Stimulated activated CD4-positive, alpha-beta T cell treated with anti-CD3 and anti-CD28 coated beads, Interleukin-15, amount 100 ng/mL, for 48 hours (primary cell): Measurements from ENCODE around the gene ASTN2.

ENCODE experiments used
- DNase-seq, 2 donors: peaks; one replicate each; pipeline ENCODE4 v3.0.0-alpha.2; 2020; ENCODE audit warnings: low read depth in 2 of 2

The ASTN2 gene

DNA sequence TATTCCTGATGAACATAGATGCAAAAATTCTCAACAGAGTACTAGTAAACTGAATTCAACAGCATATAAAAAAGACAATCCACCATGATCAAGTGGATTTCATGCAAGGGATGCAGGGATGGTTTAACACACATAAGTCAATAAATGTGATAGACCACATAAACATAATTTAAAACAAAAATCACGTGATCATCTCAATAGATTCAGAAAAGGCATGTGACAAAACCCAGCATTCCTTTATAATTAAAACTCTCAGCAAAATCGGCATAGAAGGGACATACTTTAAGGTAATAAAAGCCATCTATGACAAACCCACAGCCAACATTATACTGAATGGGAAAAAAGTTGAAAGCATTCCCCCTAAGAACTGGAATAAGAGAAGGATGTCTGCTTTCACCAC is 894.6 kb downstream of the ASTN2 start:
- no peak for DNase-seq

DNA sequence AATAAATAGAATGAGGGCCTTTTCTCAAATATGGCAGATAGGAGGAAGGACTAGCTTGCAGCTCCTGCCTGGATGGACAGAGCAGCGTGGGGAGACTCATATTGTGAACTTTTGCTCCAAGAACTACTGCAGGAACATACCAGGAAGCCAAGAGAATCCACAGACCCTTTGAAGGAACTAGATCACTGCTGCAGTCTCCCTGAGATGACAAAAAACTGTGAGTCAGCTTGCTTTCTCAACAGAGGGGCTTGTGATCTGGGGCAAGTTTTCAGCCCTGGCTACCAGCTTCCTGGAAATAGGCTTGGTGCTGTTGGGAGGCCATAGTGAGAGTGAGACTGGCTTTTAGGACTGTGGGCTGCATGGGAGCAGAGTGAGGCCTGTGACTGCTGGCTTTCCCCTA is 898.4 kb downstream of the ASTN2 start:
- DNase-seq: no peak

DNA sequence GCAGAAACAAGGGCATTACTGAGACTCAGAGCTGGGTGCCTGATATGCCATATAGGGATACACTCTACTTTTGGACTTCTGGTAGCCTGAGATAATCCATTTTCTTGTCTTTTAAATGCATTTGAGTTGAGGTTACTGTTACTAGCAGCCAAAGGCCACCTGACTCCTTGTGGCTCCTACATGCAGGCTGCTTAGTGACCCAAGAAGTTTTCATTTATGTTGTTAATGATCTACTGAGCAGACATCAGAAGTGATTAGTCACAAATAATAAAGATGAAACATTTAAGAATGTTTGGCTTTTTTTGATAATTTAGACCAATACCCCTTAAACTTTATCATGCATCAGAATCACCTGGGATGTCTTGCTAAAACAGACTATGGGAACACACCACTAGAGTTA is 899.3 kb downstream of the ASTN2 start:
- DNase-seq: no peak

DNA sequence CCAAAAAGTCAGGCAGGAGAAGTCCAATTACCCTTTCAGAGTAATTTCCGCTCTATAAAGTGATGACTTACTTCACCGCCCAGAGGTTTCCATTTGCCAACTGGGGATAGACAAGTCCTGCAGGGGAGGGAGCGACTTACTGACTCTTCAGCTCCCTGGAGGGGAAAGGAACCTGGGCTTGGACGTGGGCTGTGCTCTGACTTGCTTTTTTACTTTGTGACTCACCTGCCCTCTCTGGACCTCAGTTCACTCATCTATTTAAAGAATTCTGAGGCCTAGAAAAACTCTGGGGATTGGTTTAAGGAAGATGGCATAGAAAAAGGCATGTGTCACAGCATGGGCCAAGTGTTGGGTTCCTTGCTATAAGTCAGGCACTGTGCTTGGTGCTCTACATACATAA is 908.2 kb downstream of the ASTN2 start:
- no peak for DNase-seq

DNA sequence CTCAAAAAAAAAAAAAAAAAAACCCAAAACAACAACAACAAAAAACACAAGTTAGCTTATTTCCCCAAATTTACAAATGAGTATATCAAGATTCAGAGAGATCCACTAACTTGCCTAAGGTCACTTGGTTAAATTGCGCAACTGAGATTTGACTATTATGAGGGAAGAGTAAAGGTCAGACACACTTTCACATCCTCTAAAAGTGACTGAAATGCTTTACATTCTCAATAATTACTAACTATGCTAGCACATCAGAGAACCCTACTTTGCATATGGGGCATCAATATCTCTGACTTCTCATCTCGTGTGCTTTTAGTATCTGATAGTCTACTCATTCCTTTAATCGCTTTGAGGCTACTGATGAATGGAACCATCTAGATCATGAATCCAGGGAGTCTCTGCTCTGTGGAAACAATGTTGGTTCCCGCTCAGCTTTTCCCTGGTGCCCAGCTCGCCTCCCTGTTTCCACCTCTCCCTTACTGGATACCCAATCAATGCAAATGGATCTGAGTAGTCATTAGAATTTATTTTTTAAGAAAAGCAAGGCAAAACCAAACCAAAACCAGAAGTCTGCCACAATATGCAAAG is 909.9 kb downstream of the ASTN2 start:
- no peak for DNase-seq

DNA sequence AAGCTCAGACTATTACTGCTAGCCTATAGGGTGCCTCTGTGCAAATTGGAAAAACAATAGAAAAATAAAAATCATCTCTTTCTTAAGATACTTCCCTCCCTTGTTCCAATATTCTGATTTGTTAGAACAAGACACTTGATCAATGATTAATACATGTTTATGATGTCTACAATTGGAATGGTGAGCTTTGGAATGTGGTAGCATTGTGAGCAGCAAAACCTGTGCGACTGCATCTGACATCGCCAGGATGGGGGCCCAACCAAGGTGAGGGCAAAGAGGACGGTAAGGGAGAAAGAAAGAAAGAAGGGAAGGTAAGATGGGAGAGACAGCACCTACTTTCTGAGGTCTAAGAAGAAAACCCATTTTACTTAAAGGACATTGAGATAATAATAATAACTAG is 910.8 kb downstream of the ASTN2 start:
- DNase-seq: no peak

DNA sequence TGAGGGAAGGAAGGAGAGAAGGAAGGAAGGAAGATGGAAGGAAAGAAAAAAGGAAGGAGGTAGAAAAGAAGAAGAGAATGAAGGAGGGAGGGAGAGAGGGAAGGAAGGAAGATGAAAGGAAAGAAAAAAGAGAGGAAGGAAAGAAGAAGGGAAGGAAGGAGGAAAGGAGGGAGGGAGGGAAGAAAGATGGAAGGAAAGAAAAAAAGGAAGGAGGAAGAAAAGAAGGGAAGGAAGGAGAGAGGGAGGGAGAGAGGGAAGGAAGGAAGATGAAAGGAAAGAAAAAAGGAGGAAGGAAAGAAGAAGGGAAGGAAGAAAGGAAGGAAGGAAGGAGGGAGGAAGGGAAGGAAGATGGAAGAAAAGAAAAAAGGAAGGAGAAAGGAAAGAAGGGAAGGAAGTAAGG is 912.1 kb downstream of the ASTN2 start:
- no peak for DNase-seq

DNA sequence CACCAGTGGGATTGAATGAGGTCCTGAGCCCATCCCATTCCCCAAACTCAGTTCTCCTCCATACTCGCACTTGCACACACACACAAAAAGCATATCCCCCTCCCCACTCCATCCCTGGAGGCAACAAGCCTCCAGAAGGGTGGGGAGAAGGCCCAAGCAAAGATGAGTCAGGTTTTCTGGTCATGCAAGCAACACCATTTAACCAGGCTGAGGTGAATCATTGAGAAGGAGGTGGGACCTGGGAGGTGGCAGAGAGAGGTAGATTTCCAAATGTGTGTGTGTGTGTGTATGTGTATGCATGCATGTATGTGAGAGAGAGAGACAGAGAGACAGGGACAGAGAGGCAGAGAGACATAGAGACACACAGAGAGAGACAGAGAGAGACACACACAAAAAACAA is 913.0 kb downstream of the ASTN2 start:
- no peak for DNase-seq

DNA sequence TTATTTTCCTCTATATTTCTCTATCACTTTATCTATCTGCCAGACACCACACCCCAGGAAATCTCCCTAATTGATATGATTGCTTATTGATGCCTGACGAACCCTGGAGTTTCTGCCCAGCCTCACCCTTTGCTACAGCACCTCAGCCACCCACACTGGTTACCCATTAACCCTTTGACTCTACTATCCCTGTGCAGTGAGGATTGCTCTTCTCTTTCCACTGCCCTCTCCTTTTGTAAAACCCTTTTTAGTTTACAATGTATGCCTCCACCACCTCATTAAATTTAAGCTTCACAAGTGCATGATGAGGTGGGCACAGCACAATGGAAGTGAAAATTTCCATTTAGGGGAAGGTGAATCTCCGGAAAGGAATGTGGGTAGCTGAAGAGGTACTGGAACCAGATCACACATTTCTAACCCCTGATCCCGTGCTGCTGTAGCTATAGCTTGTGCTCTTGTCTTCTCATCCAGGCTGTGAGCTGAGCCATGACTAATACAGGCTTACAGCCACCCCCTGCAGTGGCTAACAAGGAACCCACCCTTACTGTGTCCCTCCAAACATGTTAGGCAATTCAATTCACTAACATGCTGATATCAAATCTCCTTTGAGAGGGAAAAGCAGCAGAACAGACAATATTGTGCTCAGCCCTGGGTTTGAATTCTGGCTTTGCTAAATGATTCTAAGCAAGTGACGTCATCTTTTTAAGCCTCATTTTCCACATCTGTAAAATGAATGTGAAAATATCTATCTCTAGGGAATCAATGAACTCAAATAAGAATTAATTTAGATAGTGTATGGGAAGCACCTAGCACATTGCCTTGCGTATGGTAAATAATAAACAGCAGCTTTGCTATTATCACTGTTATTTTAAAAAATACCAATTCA is 914.6 kb downstream of the ASTN2 start:
- DNase-seq: no peak

DNA sequence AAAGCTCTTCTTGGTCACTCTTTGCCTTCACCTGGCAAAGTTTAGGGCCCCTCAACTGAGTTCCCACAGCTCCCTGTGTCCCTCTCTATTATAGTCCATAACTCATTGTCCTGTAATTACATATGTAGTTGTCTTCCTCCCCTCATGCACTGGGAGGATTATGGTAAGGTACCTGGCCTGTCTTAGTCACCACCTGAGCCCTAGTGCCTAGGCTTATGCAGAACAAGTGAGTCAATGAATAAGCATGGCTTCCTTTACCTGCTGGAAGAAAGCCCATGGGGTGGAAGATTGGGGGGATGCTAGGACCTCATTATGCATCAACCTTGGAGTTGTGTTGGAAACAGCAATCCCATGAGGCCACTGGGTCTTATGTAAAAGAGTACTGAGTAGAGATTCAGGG is 915.4 kb downstream of the ASTN2 start:
- DNase-seq: no peak

DNA sequence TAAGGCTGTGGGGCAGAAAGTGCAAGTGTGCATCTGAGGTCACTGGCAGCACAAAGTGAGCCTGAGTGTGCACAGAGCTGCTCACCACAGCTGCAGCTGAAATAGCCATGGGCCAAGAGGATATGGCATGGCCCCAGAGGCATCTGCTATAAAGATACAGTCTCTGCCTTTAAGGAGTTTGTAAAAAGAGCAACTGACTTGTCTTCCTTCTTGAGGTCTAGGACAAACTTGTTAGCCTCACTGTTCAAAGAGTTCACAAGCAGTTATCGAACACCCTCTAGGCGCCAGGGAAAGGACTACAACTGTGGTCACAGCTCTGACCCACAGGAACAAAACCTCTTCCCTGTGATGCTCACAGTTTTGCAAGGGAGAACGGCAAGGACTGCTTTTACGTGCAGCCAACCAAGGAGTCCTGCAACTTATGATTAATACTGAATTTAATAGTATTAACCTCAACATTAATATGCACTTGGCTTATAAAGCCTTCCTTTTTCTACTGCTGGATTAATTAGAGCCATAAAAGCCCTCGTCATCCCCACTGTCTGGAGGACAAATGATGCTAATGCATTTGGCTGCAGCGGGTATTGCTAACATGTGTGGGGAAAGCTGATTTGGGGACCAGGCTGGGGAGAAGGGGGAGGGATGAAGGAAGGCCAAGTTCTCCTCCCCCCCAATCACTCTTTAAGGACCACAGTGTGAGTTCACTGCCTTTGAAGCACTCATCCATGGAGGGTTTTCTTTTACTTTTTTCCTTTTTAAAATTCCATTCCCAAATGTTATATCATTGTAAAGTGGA is 917.6 kb downstream of the ASTN2 start:
- no peak for DNase-seq

DNA sequence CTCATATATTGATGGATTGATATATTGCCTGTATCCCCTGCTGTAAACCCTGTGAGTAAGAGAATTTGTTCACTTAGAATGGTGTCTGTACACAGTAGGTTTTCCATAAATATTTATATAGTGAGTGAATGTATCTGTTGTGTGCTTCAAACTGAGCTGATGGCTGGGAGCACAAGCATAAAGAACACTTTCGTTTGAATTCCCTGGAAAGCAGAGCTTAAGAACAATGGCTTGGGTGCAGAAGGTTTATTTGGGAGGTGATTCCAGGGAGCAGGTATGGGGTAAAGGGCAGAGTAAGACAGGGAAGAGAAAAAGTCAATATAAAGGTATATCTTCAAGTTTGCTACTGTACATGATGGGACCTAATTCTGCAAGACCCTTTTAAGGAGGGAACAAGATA is 918.7 kb downstream of the ASTN2 start:
- no peak for DNase-seq

DNA sequence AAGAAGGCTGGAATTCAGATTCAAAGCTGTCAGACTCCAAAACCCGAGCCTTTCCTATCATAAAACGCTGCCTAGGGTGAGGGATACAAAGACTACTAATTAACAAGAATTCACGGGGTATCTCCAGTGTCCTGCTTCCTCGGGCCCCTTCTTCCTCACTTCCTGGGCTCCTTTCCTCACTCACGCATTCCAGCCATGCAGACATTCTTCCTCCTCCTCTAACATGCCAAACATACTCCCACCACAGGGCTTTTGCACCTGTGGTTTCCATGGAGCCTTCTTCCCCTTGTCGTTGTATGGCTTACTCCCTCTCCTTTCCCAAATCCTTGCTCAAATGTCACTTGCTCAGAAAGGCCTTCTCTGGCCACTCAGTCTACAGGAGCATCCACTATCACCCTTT is 919.1 kb downstream of the ASTN2 start:
- no peak for DNase-seq

DNA sequence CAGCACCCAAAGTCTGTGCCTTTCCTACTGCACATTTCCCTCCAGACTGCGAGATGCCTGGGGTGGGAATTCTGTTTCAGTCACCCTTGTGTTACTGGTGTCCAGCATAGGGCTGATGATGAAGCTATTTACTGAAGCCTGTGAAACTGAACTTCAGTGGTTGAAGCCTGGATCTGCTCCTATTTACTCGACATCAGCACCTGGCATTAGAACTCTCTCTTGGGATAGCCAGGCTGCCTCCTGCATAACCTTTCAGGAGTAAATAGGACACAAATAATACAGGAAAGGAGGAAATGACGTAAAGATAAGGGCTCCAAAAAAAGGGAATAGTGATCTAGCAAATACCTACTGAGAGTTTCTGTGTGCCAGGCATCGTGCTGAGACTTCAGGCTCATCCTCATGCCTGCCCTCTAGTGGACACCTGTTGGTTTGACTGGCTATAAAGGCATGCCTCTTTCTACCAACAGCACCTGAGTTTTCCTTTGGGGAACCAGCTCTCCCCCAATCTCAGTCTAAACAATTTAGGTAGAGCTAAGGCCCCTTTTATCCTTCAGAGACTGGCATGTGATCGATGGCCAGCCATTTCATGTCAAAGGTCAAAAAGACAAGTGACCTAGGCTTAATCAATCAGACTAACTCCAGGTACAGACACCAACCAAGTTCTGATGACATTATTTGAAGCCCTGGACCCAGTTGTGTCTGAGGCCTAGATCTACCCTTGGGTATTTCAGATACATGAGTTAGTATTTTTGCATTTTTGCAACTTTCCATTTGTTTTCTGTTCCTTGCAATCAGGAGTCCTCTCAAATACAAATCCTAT is 919.8 kb downstream of the ASTN2 start:
- DNase-seq: peak; percentile 2 to 12

DNA sequence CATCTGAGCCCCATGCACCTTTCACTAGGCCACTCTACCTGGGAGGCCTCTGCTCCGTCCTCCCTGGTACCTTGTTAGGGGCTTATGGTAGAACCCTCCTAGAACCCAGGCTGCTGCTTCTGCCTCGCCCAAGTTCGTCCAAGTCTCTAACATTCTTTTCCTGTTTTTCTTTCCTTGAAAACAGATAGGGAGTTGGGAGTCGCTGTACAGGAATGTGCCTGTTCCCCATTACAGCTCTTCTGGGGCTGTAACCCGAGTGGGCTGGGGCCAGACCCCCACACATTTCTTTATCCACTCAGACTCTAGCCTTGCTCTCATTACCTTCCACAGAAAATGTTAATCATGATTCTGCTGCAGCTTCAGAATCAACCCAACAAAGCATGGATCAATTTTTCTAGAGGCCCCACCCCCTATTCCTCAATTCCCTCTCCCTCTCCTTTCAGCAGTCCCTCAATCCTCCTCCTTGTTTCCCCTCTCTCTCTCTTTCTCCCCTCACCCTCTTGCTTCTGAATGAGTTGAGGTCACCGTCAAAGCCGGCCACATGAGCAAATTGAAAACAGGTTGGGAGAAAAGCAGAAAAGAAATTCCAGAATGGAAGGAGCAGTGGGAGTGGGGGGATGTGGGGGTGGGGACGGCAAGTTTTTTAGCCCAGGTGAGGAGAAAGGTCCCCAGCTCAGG is 921.5 kb downstream of the ASTN2 start:
- DNase-seq: no peak

DNA sequence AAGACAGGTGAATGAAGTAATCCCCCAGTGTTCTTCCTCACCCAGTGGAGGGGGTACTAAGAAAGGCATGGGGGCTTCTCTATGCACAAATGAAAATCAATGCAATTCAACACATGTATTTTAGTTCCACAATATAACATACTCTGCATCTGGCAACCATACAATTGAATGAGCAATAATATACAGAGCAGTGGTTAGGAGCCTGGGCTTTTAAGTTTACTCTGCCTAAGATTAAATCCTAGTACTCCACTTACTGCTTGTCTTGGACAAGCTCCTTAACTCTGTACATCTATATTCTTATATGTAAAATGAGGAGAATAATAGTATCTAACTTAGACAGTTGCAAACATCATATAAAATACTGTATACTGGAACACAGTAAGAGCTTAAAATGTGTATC is 923.2 kb downstream of the ASTN2 start:
- DNase-seq: no peak

DNA sequence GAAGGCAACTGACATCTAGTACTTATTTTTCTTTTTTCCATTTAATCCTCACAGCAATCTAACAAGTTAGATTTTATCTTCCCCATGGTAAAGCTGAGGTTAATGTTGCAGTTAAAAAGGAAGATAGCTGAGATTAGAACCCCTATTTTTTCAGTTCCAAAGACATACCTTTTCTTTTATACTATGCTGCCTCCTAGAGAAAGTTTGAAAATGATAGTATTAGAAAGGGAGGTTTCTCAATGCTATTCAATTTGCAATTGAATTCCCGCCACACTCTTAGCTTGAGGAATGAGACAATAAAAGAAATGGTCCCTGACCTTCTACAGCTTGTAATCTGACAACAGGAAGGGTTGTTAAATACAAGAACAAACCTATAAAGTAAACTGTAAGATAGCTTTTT is 923.6 kb downstream of the ASTN2 start:
- DNase-seq: no peak

DNA sequence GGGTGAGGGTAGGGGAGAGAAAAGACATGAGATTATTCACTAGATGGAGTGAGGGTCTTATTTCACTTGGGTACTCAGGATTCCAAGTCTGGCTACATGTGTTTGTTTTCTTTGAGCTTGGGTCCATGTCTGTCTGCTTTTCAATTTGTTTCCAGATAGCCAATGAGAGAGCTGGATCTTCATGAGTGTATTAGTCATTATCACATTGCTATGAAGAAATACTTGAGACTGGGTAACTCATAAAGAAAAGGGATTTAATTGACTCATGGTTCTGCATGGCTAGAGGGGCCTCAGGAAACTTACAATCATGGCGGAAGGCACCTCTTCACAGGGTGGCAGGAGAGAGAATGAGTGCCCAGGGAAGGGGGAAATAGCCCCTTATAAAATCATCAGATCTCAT is 924.5 kb downstream of the ASTN2 start:
- no peak for DNase-seq

DNA sequence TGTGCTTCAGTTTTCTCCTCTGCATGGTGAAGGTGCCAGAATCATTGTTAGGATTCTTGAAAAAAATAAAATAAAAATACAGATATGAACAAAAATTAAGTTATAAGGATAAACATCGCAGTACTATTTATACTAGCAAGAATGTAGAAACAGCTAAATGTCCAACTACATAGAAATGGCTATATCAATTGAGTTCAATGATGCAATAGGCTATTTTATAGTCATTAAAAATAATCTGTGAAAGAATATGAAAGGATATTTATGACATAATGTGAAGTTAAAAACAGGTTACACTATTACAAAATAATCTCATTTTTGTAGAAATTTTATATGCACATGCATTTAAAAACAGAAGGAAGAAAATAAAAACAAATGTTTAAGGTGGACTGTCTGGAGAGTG is 926.5 kb downstream of the ASTN2 start:
- DNase-seq: no peak

DNA sequence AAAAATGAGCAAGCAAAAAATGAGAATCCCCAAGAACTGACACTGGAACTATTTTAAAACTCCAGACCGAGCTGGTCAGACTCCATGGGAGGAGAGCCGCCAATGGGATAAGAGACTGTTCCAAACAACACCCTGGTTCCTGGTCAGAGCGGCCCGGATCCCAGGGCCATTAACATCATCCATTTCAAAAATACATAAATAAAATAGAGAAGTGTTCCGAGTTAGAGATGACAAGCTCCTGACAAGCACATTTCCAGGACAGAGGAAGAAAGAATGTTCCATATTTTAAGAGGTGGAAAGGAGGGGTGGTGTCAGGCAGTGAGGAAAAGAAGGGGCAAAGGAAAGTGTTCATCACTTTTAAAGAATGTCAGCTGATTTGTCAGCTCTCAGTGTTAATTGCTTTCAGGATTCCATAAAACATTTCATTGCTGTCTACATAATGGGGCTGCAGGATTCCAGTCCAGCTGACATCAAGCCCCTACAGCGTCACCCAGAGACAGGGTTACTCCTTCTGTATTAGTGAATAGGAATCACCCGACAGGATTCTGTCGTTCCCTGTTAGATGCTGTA is 930.3 kb downstream of the ASTN2 start:
- no peak for DNase-seq
